NCI-H774 (cell line): ENCODE results near the gene BRIX1.
"Not testable (repeated sequence)": the region's sequence is repeated elsewhere in the genome, so short reads cannot be mapped to it uniquely, and the experiment has no call there.

Experiments used
- DNase-seq: peaks from one replicate; lab custom pipeline; 2025; lab: John Stamatoyannopoulos, UW

Gene BRIX1

DNA sequence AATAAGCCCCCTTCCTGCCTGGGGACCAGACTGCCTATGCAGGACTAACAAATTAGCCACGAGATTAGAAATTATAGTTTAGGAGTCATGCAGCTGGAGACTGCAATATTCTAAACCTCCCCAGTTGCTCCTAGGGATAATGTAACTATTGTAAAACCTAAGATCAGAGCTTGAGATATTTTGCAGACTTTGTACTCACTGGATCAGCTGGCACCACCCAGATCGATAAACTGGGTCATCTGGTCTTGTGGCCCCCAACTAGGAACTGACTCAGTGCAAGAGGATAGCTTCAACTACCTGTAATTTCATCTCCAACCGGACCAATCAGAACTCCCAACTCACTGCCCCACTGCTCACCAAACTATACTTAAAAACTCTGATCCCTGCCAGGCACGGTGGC, 52.0 kb downstream of the BRIX1 start:
- DNase-seq, result no peak

DNA sequence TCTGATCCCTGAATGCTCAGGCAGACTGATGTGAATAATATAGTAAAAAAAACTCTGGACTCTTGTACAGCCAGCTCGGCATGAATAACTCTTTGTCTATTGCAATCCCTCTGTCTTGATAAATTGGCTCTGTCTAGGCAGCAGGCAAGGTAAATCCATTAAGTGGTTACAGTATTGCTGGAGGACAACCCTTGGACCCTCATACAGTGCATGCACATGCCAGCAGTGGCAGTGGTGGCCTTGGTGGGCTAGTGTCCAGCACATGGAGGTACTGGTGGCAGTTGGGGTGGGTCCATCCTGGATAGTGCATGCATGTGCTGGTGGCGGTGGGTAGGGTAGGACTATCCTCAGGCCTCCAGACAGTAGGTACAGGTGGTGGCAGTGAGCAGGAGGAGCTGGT, 52.7 kb downstream of the BRIX1 start:
- no peak for DNase-seq

DNA sequence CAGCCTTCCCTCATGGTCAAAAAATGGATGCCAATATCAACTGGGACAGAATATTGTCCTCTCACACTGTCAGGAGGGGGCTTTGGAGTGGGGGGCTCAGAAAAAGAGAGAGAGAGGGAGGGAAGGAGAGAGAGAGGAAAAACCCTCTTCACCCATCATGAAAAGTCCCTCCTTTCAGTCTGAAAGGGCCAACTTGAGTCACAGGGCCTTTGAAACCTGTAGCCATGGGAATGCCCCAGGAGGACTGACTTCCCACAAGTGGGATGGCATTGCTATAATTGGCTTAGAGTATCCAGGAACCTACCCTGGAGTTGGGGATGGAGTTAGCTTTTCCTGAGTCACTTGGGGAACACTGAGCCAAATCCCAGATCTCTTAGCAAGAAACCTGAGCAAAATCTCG, 55.0 kb downstream of the BRIX1 start:
- no peak for DNase-seq

DNA sequence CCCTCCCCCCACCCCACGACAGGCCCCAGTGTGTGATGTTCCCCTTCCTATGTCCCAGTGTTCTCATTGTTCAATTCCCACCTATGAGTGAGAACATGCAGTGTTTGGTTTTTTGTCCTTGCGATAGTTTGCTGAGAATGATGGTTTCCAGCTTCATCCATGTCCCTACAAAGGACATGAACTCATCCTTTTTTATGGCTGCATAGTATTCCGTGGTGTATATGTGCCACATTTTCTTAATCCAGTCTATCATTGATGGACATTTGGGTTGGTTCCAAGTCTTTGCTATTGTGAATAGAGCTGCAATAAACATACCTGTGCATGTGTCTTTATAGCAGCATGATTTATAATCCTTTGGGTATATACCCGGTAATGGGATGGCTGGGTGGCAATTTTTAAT, 56.1 kb downstream of the BRIX1 start:
- DNase-seq, result not testable (repeated sequence)
